Keratinocyte (primary cell): Measurements from ENCODE around the gene BCL2.

Experiments
- EZH2 ChIP-seq: IDR thresholded peaks from one replicate; pipeline ENCODE4 v1.6.1; 2012; ENCODE audit warnings: inconsistent platforms, mild to moderate bottlenecking, low read length, moderate library complexity
- TF ChIP-seq, protein P1 (sequence below), 3 experiments: IDR thresholded peaks in 1 of 3; conservative IDR thresholded peaks in 1 of 3; optimal IDR thresholded peaks in 1 of 3; 2 replicates in 2 of 3; 3 replicates in 1 of 3; pipeline versions ENCODE3 to v1.5.1; 2011; ENCODE audit warnings: low read length in 3 of 3, mild to moderate bottlenecking in 3 of 3, moderate library complexity in 2 of 3, control low read depth in 1 of 3, inconsistent platforms in 1 of 3; ENCODE audit not compliant: insufficient read depth in 2 of 3; ENCODE audit errors: extremely low read depth in 1 of 3

DNA sequence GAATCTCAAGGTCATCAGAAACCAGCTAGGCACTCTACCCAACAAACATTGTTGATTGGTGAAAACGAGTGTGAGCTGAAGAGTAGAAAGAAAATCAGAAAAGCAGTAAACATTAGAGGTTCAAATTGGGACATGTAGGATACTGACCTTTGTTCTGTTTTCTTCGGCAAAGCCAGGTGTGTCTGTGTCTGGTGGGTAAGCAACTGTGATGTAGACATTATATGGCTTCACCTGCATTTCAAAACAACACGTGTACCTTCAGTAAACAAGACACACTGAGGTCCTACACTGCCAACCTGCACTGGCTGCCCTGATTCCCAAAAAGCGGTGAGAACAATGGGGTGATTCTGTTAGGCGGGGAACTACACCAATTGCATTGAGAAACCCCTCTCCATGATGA, 24.7 kb upstream of the BCL2 start:
- TF ChIP-seq, protein P1, sequence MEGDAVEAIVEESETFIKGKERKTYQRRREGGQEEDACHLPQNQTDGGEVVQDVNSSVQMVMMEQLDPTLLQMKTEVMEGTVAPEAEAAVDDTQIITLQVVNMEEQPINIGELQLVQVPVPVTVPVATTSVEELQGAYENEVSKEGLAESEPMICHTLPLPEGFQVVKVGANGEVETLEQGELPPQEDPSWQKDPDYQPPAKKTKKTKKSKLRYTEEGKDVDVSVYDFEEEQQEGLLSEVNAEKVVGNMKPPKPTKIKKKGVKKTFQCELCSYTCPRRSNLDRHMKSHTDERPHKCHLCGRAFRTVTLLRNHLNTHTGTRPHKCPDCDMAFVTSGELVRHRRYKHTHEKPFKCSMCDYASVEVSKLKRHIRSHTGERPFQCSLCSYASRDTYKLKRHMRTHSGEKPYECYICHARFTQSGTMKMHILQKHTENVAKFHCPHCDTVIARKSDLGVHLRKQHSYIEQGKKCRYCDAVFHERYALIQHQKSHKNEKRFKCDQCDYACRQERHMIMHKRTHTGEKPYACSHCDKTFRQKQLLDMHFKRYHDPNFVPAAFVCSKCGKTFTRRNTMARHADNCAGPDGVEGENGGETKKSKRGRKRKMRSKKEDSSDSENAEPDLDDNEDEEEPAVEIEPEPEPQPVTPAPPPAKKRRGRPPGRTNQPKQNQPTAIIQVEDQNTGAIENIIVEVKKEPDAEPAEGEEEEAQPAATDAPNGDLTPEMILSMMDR (optimal IDR thresholded peaks at IDR 0.05 in 1 of 3, IDR thresholded peaks at IDR 0.05 in 1 of 3, conservative IDR thresholded peaks at IDR 0.05 in 1 of 3; ENCODE audit: extremely low read depth in 1 of 3, insufficient read depth in 2 of 3, low read length in 3 of 3) = no peak
- TF ChIP-seq EZH2 = no peak
